ENCODE measurements around the gene NAA50. TPM values are rescaled to one million over a fixed set of nuclear protein-coding genes. Genes with fewer than 3 reads are reported as not detected.

NAA50 gene
- total and polyA plus RNA-seq, 10 of the 15 experiments (the other 5 are each of a cell fraction or from before 2014, with no cell fraction given): 31.7 to 205 (median 110) TPM

DNA sequence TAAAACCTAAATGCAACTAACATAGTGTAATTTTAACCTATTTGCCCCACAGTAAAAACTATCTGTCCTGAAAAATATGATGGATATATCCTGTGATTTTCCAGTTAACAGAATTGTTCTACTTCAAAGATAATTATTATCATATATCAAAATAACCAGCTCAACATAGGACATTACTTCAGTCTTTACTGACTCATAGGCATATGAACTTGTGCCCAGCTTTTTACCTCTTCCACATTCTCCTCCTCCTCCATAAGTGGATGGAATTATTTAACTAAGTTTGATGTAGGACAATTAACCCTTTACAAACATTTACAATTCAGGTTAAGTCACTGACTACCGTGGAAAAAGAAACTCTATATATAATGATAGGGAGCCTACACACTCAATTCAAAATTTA lies 26.8 kb downstream of the NAA50 start (continued):
- TF ChIP-seq USF1 (IDR thresholded peaks at IDR 0.05; ENCODE audit: borderline replicate concordance, extremely low read length, insufficient read depth, low read depth, low read length) (no peak), E2F4 (IDR thresholded peaks at IDR 0.05; ENCODE audit: low read depth, low read length) (no peak), IRF4 (IDR thresholded peaks at IDR 0.05; ENCODE audit: low read depth, low read length) (no peak), MYC (IDR thresholded peaks at IDR 0.05; ENCODE audit: insufficient read depth, insufficient read length, insufficient replicate concordance, low read length, severe bottlenecking) (no peak), ZBTB40 (IDR thresholded peaks at IDR 0.05; ENCODE audit: borderline replicate concordance) (no peak), SKIL (IDR thresholded peaks at IDR 0.05; ENCODE audit: low read depth, poor library complexity, severe bottlenecking) (no peak), WRNIP1 (IDR thresholded peaks at IDR 0.05; ENCODE audit: borderline replicate concordance, low read depth, low read length) (no peak), MTA3 (IDR thresholded peaks at IDR 0.05; ENCODE audit: borderline replicate concordance, low read length) (no peak), RELA (IDR thresholded peaks at IDR 0.05; ENCODE audit: borderline replicate concordance, partially characterized antibody) (no peak)

All from GM12878 (cell line).